Type B pancreatic cell (in vitro differentiated cells): Measurements from ENCODE around the gene CCL4L2. TPM values are rescaled to one million over a fixed set of nuclear protein-coding genes. Genes with fewer than 3 reads are reported as not detected.
A peak's percentile ranks its signal among the peaks of the same experiment; 100 is the strongest.
"Not testable (repeated sequence)": the region's sequence is repeated elsewhere in the genome, so short reads cannot be mapped to it uniquely, and the experiment has no call there.

ENCODE experiments used
- DNase-seq: peaks from one replicate; pipeline ENCODE4 v3.0.0; 2021; ENCODE audit warnings: mixed read lengths; ENCODE audit not compliant: unreplicated experiment; ENCODE audit errors: extremely low spot score
- H3K27ac Mint-ChIP-seq: 2 replicates; pipeline ENCODE4 v1.8.0; 2021; ENCODE audit warnings: mild to moderate bottlenecking, mixed read lengths
- H3K27me3 Mint-ChIP-seq: 2 replicates; pipeline ENCODE4 v1.8.0; 2021; ENCODE audit warnings: mixed read lengths
- H3K36me3 Mint-ChIP-seq: 2 replicates; pipeline ENCODE4 v1.8.0; 2021; ENCODE audit warnings: mixed read lengths
- H3K4me1 Mint-ChIP-seq: one replicate; pipeline ENCODE4 v1.8.0; 2021; ENCODE audit warnings: mixed read lengths; ENCODE audit not compliant: unreplicated experiment
- H3K4me3 Mint-ChIP-seq: 2 replicates; pipeline ENCODE4 v1.8.0; 2021; ENCODE audit warnings: mild to moderate bottlenecking, mixed read lengths
- H3K9me3 Mint-ChIP-seq: 2 replicates; pipeline ENCODE4 v1.8.0; 2021; ENCODE audit warnings: mixed read lengths
- total RNA-seq: library from RNA; stranded (reverse); gene quantifications from 2 replicates; pipeline ENCODE4 v1.2.1, GENCODE V29; 2021; ENCODE audit warnings: low replicate concordance
- TF ChIP-seq, protein P1 (sequence below): fragments of 200-600 bp; sonication (generic); conservative IDR thresholded peaks from 2 replicates; pipeline ENCODE4 v1.5.0; 2021; ENCODE audit warnings: antibody characterized with exemption, mild to moderate bottlenecking

CCL4L2 gene
- total RNA-seq, 1 donor from 2014 or later = not detected

DNA sequence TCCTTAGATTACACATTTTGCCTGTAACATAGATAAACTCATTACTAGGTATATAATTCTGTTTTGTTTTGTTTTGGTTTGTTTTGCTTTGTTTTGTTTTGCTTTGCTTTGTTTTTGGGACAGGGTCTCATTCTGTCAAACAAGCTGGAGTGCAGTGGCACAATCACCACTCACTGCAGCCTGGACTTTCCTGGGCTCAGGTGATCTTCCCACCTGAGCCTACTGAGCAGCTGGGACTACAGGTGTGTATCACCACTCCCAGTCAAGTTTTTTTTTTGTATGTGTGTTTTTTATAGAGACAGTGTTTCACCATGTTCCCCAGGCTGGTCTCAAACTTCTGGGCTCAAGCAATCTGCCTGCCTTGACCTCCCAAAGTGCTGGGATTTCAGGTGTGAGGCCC is 1.3 kb upstream of the CCL4L2 start:
- H3K27ac Mint-ChIP-seq = no peak overlapping the region
- no peaks in the 10 kb centered on the region for H3K9me3 Mint-ChIP-seq
- TF ChIP-seq, protein P1, sequence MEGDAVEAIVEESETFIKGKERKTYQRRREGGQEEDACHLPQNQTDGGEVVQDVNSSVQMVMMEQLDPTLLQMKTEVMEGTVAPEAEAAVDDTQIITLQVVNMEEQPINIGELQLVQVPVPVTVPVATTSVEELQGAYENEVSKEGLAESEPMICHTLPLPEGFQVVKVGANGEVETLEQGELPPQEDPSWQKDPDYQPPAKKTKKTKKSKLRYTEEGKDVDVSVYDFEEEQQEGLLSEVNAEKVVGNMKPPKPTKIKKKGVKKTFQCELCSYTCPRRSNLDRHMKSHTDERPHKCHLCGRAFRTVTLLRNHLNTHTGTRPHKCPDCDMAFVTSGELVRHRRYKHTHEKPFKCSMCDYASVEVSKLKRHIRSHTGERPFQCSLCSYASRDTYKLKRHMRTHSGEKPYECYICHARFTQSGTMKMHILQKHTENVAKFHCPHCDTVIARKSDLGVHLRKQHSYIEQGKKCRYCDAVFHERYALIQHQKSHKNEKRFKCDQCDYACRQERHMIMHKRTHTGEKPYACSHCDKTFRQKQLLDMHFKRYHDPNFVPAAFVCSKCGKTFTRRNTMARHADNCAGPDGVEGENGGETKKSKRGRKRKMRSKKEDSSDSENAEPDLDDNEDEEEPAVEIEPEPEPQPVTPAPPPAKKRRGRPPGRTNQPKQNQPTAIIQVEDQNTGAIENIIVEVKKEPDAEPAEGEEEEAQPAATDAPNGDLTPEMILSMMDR = no peak
- no peak for DNase-seq
- no peak overlapping the region for H3K4me3 Mint-ChIP-seq
- peaks cover 46% of the 10 kb centered on the region for H3K27me3 Mint-ChIP-seq
- H3K4me1 Mint-ChIP-seq = peaks cover 4% of the 10 kb centered on the region
- H3K36me3 Mint-ChIP-seq = no peaks in the 10 kb centered on the region

DNA sequence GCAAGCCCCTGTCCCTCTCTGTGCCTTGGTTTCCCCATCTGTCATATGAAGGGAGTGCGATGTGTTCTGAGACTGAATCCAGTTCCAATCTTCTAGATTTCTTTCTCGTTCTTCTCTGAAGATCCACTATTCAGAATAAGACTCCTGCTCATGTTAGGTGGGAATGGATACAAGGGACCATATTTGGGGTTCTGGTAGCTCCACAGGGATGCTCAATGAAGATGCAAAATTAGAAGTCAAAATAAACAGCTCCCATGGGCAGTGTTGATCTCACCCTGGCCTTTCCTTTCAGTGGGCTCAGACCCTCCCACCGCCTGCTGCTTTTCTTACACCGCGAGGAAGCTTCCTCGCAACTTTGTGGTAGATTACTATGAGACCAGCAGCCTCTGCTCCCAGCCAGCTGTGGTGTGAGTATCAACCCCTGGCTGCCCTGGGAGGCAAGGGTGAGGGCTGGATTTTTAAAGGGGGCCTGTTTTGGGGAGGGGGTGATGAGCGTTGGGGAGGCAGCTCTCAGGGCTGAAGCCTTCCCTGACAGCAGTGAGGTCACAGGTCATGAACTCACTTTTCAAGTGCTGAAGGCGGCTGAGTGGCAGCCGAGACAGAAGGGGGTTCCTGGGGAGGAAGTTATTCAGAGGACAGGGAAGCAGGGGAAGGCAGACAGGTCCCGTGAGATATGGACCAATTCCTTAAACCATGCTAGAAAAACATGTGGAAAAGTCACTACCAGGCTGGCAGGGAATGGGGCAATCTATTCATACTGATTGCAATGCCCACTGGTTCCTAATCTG is 815 bp downstream of the CCL4L2 start:
- peaks cover 52% of the 10 kb centered on the region for H3K27me3 Mint-ChIP-seq
- DNase-seq = peak; percentile 42
- H3K4me1 Mint-ChIP-seq, H3K4me3 Mint-ChIP-seq, H3K36me3 Mint-ChIP-seq, H3K9me3 Mint-ChIP-seq, H3K27ac Mint-ChIP-seq: not testable (repeated sequence)

DNA sequence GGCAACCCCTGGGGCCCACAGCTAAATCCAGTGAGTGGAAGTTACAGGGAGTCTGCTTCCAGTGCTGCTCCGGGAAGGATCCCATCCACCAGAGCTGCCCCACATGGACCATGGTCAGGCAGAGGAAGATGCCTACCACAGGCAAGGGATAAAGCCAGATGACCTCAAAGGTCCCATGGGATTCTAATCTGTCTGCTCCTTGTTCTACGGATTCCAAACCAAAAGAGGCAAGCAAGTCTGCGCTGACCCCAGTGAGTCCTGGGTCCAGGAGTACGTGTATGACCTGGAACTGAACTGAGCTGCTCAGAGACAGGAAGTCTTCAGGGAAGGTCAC is 1.4 kb downstream of the CCL4L2 start:
- peaks cover 46% of the 10 kb centered on the region for H3K27me3 Mint-ChIP-seq
- H3K36me3 Mint-ChIP-seq = no peaks in the 10 kb centered on the region
- peak; percentile 42 for DNase-seq
- H3K4me1 Mint-ChIP-seq = peaks cover 4% of the 10 kb centered on the region
- H3K27ac Mint-ChIP-seq = no peak overlapping the region
- H3K9me3 Mint-ChIP-seq = no peaks in the 10 kb centered on the region
- TF ChIP-seq, protein P1 = no peak
- no peak overlapping the region for H3K4me3 Mint-ChIP-seq

DNA sequence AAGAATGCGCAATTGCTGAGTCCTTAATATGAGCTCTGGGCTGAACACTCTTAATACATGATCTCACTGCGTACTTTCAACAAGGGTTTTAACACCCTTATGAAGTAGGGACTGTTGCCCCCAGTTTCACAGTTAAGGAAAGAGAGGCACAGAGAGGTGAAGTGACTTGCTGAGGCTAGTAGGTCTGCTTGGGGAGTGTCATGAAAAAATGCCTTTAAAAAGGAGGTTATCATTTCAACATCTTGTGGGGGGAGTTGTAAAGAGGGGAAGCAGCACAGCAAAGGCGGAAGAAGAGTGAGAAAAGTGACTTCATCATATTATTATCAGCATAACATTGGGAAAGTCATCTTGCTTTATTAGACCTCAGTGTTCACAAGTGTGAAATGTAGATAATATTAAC is 2.1 kb downstream of the CCL4L2 start:
- Mint-ChIP-seq H3K36me3 (no peaks in the 10 kb centered on the region), H3K9me3 (peaks cover 3% of the 10 kb centered on the region), H3K4me3 (no peak overlapping the region), H3K27me3 (peaks cover 48% of the 10 kb centered on the region), H3K27ac (no peak overlapping the region), H3K4me1 (peaks cover 4% of the 10 kb centered on the region)
- TF ChIP-seq, protein P1 = no peak
- DNase-seq = no peak

DNA sequence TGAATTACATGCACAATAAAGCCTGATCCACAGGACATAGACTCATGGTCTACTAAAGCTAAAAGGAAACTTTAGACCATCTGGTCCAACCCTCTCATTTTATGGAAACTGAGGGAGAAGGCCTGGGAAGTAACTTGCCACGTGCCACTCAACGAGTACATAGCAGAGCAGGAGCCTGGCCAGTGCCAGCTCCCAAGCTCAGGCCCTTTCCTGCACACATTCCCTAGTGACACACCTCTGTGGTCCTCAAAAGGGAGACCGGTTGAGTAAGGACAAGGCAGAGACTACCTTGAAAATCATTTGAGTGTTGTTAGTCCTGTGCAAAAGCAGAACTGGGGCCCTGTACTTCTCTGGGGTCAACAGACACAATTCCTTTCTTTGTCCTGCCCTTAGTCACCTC is 2.8 kb downstream of the CCL4L2 start:
- Mint-ChIP-seq H3K9me3 (peaks cover 7% of the 10 kb centered on the region), H3K27ac (no peak overlapping the region), H3K36me3 (no peaks in the 10 kb centered on the region), H3K4me1 (peaks cover 4% of the 10 kb centered on the region), H3K4me3 (no peak overlapping the region), H3K27me3 (peaks cover 52% of the 10 kb centered on the region)
- TF ChIP-seq, protein P1 = no peak
- DNase-seq = peak; percentile 52

DNA sequence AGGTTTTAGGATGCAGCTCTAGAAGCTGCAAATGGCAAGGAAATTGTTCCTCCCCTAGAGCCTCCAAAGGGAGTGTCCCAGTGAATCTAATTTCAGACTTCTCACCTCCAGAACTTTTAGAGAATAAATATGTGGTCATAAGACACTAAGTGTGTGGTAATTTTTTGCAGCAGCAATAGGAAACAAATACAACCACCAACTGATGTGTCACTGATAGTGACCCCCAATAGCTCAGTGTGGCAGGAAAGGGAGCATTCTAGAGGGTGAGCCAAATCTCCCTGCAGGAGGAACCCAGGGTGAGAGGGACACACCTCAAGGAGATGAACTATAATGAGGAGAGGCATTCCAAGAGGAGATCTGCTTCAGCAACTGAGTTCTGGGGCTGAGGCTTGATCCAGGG is 4.1 kb downstream of the CCL4L2 start:
- no peak for DNase-seq
- TF ChIP-seq, protein P1 = no peak
- Mint-ChIP-seq H3K4me3 (no peak overlapping the region), H3K9me3 (peaks cover 11% of the 10 kb centered on the region), H3K36me3 (no peaks in the 10 kb centered on the region), H3K27me3 (peaks cover 47% of the 10 kb centered on the region), H3K4me1 (peaks cover 4% of the 10 kb centered on the region), H3K27ac (no peak overlapping the region)

DNA sequence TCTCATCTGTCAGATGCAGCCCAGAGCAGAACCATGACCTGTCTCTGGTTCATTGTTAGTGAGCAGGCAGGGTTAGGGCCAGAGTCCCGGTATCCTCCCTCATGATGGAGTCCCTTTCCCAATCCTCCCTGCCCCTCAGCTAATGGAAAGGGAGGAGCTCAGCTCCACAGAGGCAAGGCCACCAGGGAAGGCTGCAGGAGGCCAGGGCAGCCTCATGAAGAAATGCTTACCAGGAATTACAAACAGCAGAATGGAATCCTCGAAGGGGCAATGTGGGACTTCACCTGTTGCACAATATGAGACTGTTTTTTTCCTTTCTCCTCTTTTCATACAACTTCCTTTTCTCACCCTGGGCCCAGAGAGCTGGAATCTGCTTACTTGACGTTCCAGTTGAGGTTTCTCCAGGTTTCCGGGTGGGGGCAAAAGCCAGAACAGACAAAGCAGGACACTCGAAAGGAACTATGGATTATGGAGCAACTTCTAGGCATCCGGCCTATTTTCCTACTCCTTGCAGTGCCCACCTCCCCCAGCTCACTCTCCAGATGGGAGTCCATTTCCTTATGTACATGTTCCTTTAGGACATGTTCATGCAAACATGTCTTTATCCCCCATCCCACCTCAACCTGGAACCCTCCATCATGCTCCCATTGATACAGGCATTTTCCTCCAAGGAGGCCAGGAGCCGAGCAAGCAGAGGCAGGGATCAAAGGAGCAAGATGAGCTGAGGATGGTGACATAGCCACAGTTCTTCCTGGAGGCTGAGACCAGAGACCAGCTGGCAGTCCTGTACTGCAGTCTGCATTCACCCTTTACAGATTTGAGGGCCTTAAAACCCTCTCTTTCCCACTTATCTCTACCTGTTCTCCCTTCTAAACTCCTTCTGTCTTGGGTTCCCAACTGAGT is 4.8 kb downstream of the CCL4L2 start:
- H3K4me3 Mint-ChIP-seq, H3K4me1 Mint-ChIP-seq, H3K27ac Mint-ChIP-seq, H3K36me3 Mint-ChIP-seq, DNase-seq: not testable (repeated sequence)
- H3K9me3 Mint-ChIP-seq = peaks cover 11% of the 10 kb centered on the region
- H3K27me3 Mint-ChIP-seq = peaks cover 41% of the 10 kb centered on the region

DNA sequence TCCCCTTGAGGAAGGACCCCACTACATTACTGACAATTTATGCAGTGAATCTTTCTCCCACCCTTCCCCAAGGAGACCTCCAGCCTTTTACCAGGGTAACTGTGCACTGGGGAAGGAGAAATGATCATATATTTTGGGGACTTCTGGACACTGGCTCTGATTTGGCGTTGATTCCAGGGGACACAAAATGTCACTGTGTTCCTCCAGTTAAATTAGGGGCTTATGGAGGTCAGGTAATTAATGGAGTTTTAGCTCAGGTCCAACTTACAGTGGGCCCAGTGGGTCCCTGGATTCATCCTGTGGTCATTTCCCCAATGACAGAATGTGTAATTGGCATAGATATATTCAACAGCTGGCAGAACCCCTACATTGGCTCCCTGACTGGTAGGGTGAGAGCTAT is 8.7 kb downstream of the CCL4L2 start:
- H3K4me3 Mint-ChIP-seq, H3K4me1 Mint-ChIP-seq, H3K36me3 Mint-ChIP-seq, H3K27ac Mint-ChIP-seq: not testable (repeated sequence)
- Mint-ChIP-seq H3K9me3 (peaks cover 11% of the 10 kb centered on the region), H3K27me3 (peaks cover 24% of the 10 kb centered on the region)
- peak; percentile 31 for DNase-seq
